Measurements from ENCODE around the gene PSG3.
"Not testable (repeated sequence)": the region's sequence is repeated elsewhere in the genome, so short reads cannot be mapped to it uniquely, and the experiment has no call there.

The PSG3 gene

DNA sequence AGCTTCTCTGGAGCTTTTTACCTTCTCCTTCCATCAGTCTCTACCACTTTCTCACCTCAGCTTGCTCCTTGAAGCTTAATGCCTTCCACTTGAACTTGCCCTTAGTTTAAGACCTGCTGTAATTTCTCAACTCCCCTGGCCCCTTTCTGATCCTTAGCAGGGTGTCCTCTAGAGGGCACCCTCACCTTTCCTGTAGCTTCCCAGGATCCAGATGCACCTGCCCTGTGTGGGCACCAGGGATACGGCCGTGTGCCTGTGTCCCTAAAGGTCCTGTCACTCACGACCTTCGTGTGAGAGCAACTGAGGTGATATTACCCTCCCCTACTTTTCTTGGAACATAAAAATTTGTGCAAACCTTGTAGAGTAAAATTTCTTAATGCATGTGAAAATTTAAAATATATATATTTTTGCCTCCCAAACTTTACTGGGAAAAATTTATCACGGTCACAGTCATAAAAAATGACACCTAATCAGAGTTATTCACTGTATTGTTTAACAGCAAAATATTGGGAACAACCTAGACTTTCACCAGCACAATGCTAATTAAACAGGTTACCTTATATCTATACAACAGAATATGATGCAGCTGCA, 46.4 kb downstream of the PSG3 start:
- DNase-seq, result no peak

DNA sequence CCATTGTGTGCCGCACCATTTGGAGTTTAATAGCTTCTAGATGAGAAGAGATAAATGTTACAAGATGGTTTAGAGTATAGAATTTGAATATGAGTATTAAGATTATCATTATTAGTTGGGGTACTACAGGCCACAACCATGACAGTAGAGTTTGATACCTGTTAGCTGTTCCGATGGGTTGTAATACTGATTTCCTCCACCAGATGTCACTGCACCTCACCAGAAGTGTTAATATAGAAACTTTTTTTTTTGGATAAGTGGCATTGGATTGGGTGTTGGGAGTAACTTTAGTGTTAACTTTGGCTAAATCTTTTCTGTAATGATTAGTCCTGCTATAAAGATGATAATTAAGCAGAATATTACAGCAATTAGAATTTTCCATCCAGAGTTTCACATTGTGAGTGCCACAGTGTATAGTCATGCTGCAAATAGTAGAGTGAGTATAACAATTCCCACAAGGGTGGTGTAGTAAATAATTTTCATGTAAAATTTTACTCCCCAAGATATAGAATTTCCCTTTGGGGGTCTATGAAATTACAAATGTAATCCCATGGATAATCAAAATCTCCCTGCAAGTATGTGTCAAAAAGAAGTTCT, 56.3 kb downstream of the PSG3 start:
- DNase-seq, result no peak

DNA sequence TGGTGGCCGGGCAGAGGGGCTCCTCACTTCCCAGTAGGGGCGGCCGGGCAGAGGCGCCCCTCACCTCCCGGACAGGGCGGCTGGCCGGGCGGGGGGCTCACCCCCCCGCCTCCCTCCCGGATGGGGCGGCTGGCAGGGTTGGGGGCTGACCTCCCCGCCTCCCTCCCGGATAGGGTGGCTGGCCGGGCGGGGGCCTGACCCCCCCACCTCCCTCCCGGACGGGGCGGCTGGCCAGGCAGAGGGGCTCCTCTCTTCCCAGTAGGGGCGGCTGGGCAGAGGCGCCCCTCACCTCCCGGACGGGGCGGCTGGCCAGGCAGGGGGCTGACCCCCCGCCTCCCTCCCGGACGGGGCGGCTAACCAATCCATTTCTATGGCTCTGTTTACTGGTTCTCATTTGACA, 64.0 kb downstream of the PSG3 start:
- DNase-seq, result not testable (repeated sequence)

DNA sequence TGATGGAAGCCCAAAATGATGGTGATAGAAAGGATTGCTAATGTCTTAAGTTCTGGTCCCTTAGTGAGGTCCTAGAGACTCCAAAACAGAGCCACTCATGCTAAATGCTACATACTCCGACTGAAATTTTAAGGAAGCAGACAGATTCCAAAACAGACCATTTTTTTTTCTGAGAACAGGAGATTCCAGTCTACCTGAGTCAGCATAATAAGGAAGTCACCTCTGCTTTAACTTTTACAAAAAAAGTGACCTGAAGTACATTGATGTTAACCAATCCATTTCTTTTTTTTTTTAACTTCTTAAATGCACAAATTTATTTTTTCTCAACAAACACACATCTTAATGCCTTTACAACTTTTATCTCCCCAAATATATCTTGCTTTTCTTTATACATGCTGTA, 65.7 kb downstream of the PSG3 start:
- DNase-seq, result not testable (repeated sequence)
